NCI-H510A treated with DMSO at 0.1 percent for 48 hours (cell line): Measurements from ENCODE around the gene NOX4.
A peak's percentile ranks its signal among the peaks of the same experiment; 100 is the strongest.

ENCODE experiments used
- DNase-seq: peaks from one replicate; lab custom pipeline; 2025; lab: John Stamatoyannopoulos, UW

The NOX4 gene

GRCh38 chr11:89490981-89491690, at the start of gene NOX4:
NOX4 (minus strand) TSS chr11:89491375; CDS start chr11:89491246, 129 bp downstream.
- no peak for DNase-seq

- no peak for DNase-seq
These were observed 49.7 kb upstream of the NOX4 start for GRCh38 chr11:89540826-89541225.

GRCh38 chr11:89537936-89538335, 46.8 kb upstream of the NOX4 start:
- DNase-seq = no peak

- DNase-seq = no peak
These were observed 45.8 kb upstream of the NOX4 start for GRCh38 chr11:89536926-89537325.

- DNase-seq = no peak
These were observed 44.0 kb upstream of the NOX4 start for GRCh38 chr11:89535221-89535620.

GRCh38 chr11:89529626-89530380, 38.6 kb upstream of the NOX4 start:
- no peak for DNase-seq

GRCh38 chr11:89521792-89522191, 30.6 kb upstream of the NOX4 start:
- no peak for DNase-seq

- no peak for DNase-seq
These were observed 30.1 kb upstream of the NOX4 start for GRCh38 chr11:89521294-89521693.

- DNase-seq = no peak
These were observed 25.3 kb upstream of the NOX4 start for GRCh38 chr11:89516496-89516895.

GRCh38 chr11:89508544-89508943, 17.4 kb upstream of the NOX4 start:
- DNase-seq = no peak

GRCh38 chr11:89504270-89504669, 13.1 kb upstream of the NOX4 start:
- no peak for DNase-seq

- no peak for DNase-seq
These were observed 12.2 kb upstream of the NOX4 start for GRCh38 chr11:89503422-89503821.

GRCh38 chr11:89502301-89502700, 11.1 kb upstream of the NOX4 start:
- no peak for DNase-seq

- no peak for DNase-seq
These were observed 9.2 kb upstream of the NOX4 start for GRCh38 chr11:89500336-89500735.

- no peak for DNase-seq
These were observed 7.8 kb upstream of the NOX4 start for GRCh38 chr11:89498845-89499448.

- no peak for DNase-seq
These were observed 4.8 kb upstream of the NOX4 start for GRCh38 chr11:89495951-89496350.

- no peak for DNase-seq
These were observed 2.3 kb upstream of the NOX4 start for GRCh38 chr11:89493431-89493830.

GRCh38 chr11:89490602-89490980, 584 bp downstream of the NOX4 start:
- no peak for DNase-seq

GRCh38 chr11:89489930-89490329, 1.2 kb downstream of the NOX4 start:
- no peak for DNase-seq

GRCh38 chr11:89487016-89487415, 4.2 kb downstream of the NOX4 start:
- no peak for DNase-seq

GRCh38 chr11:89484896-89485295, 6.3 kb downstream of the NOX4 start:
- no peak for DNase-seq

- DNase-seq = peak; percentile 27
These were observed 14.0 kb downstream of the NOX4 start for GRCh38 chr11:89477175-89477574.

GRCh38 chr11:89463266-89463780, 27.9 kb downstream of the NOX4 start:
- no peak for DNase-seq
